ENCODE measurements around the gene OTUB1.

The OTUB1 gene

GRCh38 chr11:64015935-64016845, 30.0 kb downstream of the OTUB1 start:
- Histone ChIP-seq H4K20me1 (ENCODE audit: insufficient read depth, low read length) (no peaks in the 10 kb centered on the region), H3K27me3 (replicated peaks; ENCODE audit: insufficient read depth, low read length) (no peaks in the 10 kb centered on the region), H3K36me3 (replicated peaks; ENCODE audit: insufficient read depth, low read length) (no peaks in the 10 kb centered on the region), H2AFZ (ENCODE audit: low read length) (no peak overlapping the region), H3K9me3 (replicated peaks; ENCODE audit: insufficient read depth, low read length) (no peaks in the 10 kb centered on the region), H3K9me2 (replicated peaks; ENCODE audit: insufficient read depth, low read length) (no peaks in the 10 kb centered on the region), H3K27ac (ENCODE audit: low read length) (no peak overlapping the region), H3K4me2 (ENCODE audit: low read depth, low read length) (no peak overlapping the region), H3K9ac (ENCODE audit: low read length) (no peak overlapping the region), H3K79me2 (ENCODE audit: low read length) (no peaks in the 10 kb centered on the region), H3K4me1 (ENCODE audit: low read length) (no peaks in the 10 kb centered on the region), H3F3A (ENCODE audit: insufficient read depth, low read length) (no peaks in the 10 kb centered on the region), H3K4me3 (ENCODE audit: low read length) (no peak overlapping the region)
- DNase-seq: no peak
- TF ChIP-seq EZH2 (optimal IDR thresholded peaks at IDR 0.05; ENCODE audit: low read depth, low read length) (no peak), CTCF (IDR thresholded peaks at IDR 0.05; ENCODE audit: low read length) (no peak), EZH2phosphoT487 (IDR thresholded peaks at IDR 0.05; ENCODE audit: low read length) (no peak)

DNA sequence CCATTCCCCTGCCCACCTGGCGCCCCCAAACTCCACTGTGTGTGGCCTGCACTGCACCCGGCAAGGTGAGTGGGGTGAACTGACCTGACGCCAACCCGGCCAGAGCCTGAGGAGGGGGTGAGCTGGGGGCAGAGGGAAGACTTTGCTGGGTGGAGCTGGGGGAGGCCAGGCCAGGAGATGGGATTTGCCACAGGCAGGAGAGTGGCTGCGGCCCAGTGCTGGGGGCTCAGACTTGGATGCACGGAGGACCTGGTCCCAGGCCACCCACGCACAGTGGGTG, 31.6 kb downstream of the OTUB1 start:
- no peaks in the 10 kb centered on the region for H3K4me1 ChIP-seq (ENCODE audit: low read length)
- no peak overlapping the region for H3K4me3 ChIP-seq (ENCODE audit: low read length)
- no peaks in the 10 kb centered on the region for H3K27me3 ChIP-seq (replicated peaks; ENCODE audit: insufficient read depth, low read length)
- no peaks in the 10 kb centered on the region for H3K9me3 ChIP-seq (replicated peaks; ENCODE audit: insufficient read depth, low read length)
- TF ChIP-seq CTCF (IDR thresholded peaks at IDR 0.05; ENCODE audit: low read length) (no peak), EZH2phosphoT487 (IDR thresholded peaks at IDR 0.05; ENCODE audit: low read length) (no peak), EZH2 (optimal IDR thresholded peaks at IDR 0.05; ENCODE audit: low read depth, low read length) (no peak)
- no peak overlapping the region for H3K4me2 ChIP-seq (ENCODE audit: low read depth, low read length)
- no peaks in the 10 kb centered on the region for H3K79me2 ChIP-seq (ENCODE audit: low read length)
- H3K36me3 ChIP-seq (replicated peaks; ENCODE audit: insufficient read depth, low read length): no peaks in the 10 kb centered on the region
- H2AFZ ChIP-seq (ENCODE audit: low read length): no peak overlapping the region
- no peak overlapping the region for H3K9ac ChIP-seq (ENCODE audit: low read length)
- H3F3A ChIP-seq (ENCODE audit: insufficient read depth, low read length): no peaks in the 10 kb centered on the region
- H3K27ac ChIP-seq (ENCODE audit: low read length): no peak overlapping the region
- DNase-seq: no peak
- H3K9me2 ChIP-seq (replicated peaks; ENCODE audit: insufficient read depth, low read length): no peaks in the 10 kb centered on the region
- no peaks in the 10 kb centered on the region for H4K20me1 ChIP-seq (ENCODE audit: insufficient read depth, low read length)

- no peaks in the 10 kb centered on the region for H4K20me1 ChIP-seq (ENCODE audit: insufficient read depth, low read length)
These were observed 32.1 kb downstream of the OTUB1 start for GRCh38 chr11:64018310-64018709.

More at GRCh38 chr11:64018310-64018709, 32.1 kb downstream of the OTUB1 start:
- Histone ChIP-seq H3K79me2 (ENCODE audit: low read length) (no peaks in the 10 kb centered on the region), H3F3A (ENCODE audit: insufficient read depth, low read length) (no peaks in the 10 kb centered on the region), H3K4me3 (ENCODE audit: low read length) (no peak overlapping the region), H3K4me2 (ENCODE audit: low read depth, low read length) (no peak overlapping the region), H3K9me3 (replicated peaks; ENCODE audit: insufficient read depth, low read length) (no peaks in the 10 kb centered on the region), H3K27me3 (replicated peaks; ENCODE audit: insufficient read depth, low read length) (no peaks in the 10 kb centered on the region), H3K9me2 (replicated peaks; ENCODE audit: insufficient read depth, low read length) (no peaks in the 10 kb centered on the region), H3K36me3 (replicated peaks; ENCODE audit: insufficient read depth, low read length) (no peaks in the 10 kb centered on the region), H2AFZ (ENCODE audit: low read length) (no peak overlapping the region), H3K4me1 (ENCODE audit: low read length) (no peaks in the 10 kb centered on the region), H3K9ac (ENCODE audit: low read length) (no peak overlapping the region), H3K27ac (ENCODE audit: low read length) (no peak overlapping the region)
- no peak for DNase-seq
- TF ChIP-seq EZH2 (optimal IDR thresholded peaks at IDR 0.05; ENCODE audit: low read depth, low read length): no peak
- no peak for TF ChIP-seq EZH2phosphoT487 (IDR thresholded peaks at IDR 0.05; ENCODE audit: low read length)
- TF ChIP-seq CTCF (IDR thresholded peaks at IDR 0.05; ENCODE audit: low read length): no peak
